Measurements from ENCODE around the gene KLHL6. TPM values are rescaled to one million over a fixed set of nuclear protein-coding genes. Genes with fewer than 3 reads are reported as not detected.
"Not testable (repeated sequence)": the region's sequence is repeated elsewhere in the genome, so short reads cannot be mapped to it uniquely, and the experiment has no call there.

KLHL6 gene
- total and polyA plus RNA-seq, 10 of the 15 experiments (the other 5 are each of a cell fraction or from before 2014, with no cell fraction given) = 4.0 to 91.8 (median 24.4) TPM

GRCh38 chr3:183442994-183443393, 112.5 kb downstream of the KLHL6 start (continued):
- TF ChIP-seq, protein P1, sequence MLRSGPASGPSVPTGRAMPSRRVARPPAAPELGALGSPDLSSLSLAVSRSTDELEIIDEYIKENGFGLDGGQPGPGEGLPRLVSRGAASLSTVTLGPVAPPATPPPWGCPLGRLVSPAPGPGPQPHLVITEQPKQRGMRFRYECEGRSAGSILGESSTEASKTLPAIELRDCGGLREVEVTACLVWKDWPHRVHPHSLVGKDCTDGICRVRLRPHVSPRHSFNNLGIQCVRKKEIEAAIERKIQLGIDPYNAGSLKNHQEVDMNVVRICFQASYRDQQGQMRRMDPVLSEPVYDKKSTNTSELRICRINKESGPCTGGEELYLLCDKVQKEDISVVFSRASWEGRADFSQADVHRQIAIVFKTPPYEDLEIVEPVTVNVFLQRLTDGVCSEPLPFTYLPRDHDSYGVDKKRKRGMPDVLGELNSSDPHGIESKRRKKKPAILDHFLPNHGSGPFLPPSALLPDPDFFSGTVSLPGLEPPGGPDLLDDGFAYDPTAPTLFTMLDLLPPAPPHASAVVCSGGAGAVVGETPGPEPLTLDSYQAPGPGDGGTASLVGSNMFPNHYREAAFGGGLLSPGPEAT (IDR thresholded peaks at IDR 0.05; ENCODE audit: low read depth) = no peak
- no peak for TF ChIP-seq NRF1 (conservative IDR thresholded peaks at IDR 0.05; ENCODE audit: low read depth, low read length)

- H4K20me1 ChIP-seq (ENCODE audit: control insufficient read depth, insufficient read depth); intact Hi-C loops (cut with micrococcal nuclease; ENCODE audit: unreplicated experiment); RAD21 ChIA-PET (ENCODE audit: unreplicated experiment); H3K27ac ChIP-seq (ENCODE audit: control insufficient read depth, insufficient read depth); ATAC-seq; BruUV-seq (replicated peaks); H3K79me2 ChIP-seq (ENCODE audit: control insufficient read depth, insufficient read depth, low read length); H3K36me3 ChIP-seq (ENCODE audit: control insufficient read depth in 2 of 2, insufficient read depth in 2 of 2, low read length in 1 of 2); FAIRE-seq; POLR2A ChIA-PET; H3K4me2 ChIP-seq (ENCODE audit: control insufficient read depth, insufficient read depth); H3K9ac ChIP-seq (ENCODE audit: control insufficient read depth, insufficient read depth, low read length); DNase-seq (ENCODE audit: low read depth, low spot score); H2AFZ ChIP-seq (ENCODE audit: control insufficient read depth, low read depth, low read length); H3K27me3 ChIP-seq (replicated peaks in 1 of 2; ENCODE audit: control insufficient read depth in 2 of 2, insufficient read depth in 2 of 2, low read length in 1 of 2); H3K4me3 ChIP-seq; in situ Hi-C loops (cut with MboI): not testable (repeated sequence)
- Histone ChIP-seq H3K9me3 (replicated peaks; ENCODE audit: control insufficient read depth, insufficient read depth, low read length) (peaks cover 10% of the 10 kb centered on the region), H3K4me1 (ENCODE audit: control insufficient read depth, insufficient read depth, low read length) (peaks cover 27% of the 10 kb centered on the region)
- ChIA-PET SMC1A (ENCODE audit: uncharacterized antibody, unreplicated experiment) (interaction anchor here (0.6 to 1.7 kb wide), 2 partner anchors 29 to 30 kb away, joined by 3 to 6 read pairs; no protein-coding TSS in a partner anchor), CTCF (interaction anchor here (0.7 to 1.0 kb wide), 2 partner anchors 9 to 164 kb away, joined by 3 read pairs; no protein-coding TSS in a partner anchor)
- WGBS (ENCODE audit: insufficient coverage, insufficient replicate concordance, low lambda C conversion rate, missing lambda C conversion rate) = no CpG with 5 or more reads among the region's 3 CpGs
Observed at GRCh38 chr3:183440521-183440920, 115.0 kb downstream of the KLHL6 start.

- ChIA-PET SMC1A (ENCODE audit: uncharacterized antibody, unreplicated experiment) (interaction anchor here (1.7 kb wide), 1 partner anchor 28 kb away, joined by 6 read pairs; no protein-coding TSS in a partner anchor), POLR2A (no interaction called here), CTCF (interaction anchor here (1.0 kb wide), 1 partner anchor 10 kb away, joined by 3 read pairs; no protein-coding TSS in a partner anchor), RAD21 (ENCODE audit: unreplicated experiment) (no interaction called here)
- intact Hi-C loops (cut with micrococcal nuclease; ENCODE audit: unreplicated experiment) = no loop called here
- H3K79me2 ChIP-seq (ENCODE audit: control insufficient read depth, insufficient read depth, low read length) = no peaks in the 10 kb centered on the region
- H2AFZ ChIP-seq (ENCODE audit: control insufficient read depth, low read depth, low read length) = no peak overlapping the region
- 63% methylated on average over 3 of the region's 3 CpGs for WGBS (ENCODE audit: insufficient coverage, insufficient replicate concordance, low lambda C conversion rate, missing lambda C conversion rate)
- DNase-seq (ENCODE audit: low read depth, low spot score) (no peak), ATAC-seq (no peak), FAIRE-seq (no peak)
- H3K4me2 ChIP-seq (ENCODE audit: control insufficient read depth, insufficient read depth) = no peak overlapping the region
- no peaks in the 10 kb centered on the region for H3K27me3 ChIP-seq (replicated peaks in 1 of 2; ENCODE audit: control insufficient read depth in 2 of 2, insufficient read depth in 2 of 2, low read length in 1 of 2)
- H3K4me1 ChIP-seq (ENCODE audit: control insufficient read depth, insufficient read depth, low read length) = peaks cover 29% of the 10 kb centered on the region
- H3K9me3 ChIP-seq (replicated peaks; ENCODE audit: control insufficient read depth, insufficient read depth, low read length) = peaks cover 10% of the 10 kb centered on the region
- no peak overlapping the region for H3K4me3 ChIP-seq
- H3K36me3 ChIP-seq (ENCODE audit: control insufficient read depth in 2 of 2, insufficient read depth in 2 of 2, low read length in 1 of 2) = no peaks in the 10 kb centered on the region
- H4K20me1 ChIP-seq (ENCODE audit: control insufficient read depth, insufficient read depth) = no peaks in the 10 kb centered on the region
- in situ Hi-C loops (cut with MboI) = no loop called here
- H3K27ac ChIP-seq (ENCODE audit: control insufficient read depth, insufficient read depth) = no peak overlapping the region
- no peak overlapping the region for H3K9ac ChIP-seq (ENCODE audit: control insufficient read depth, insufficient read depth, low read length)
- no TSS peak for BruUV-seq (replicated peaks)
- no peak for TF ChIP-seq SUZ12 (IDR thresholded peaks at IDR 0.05; ENCODE audit: unreplicated experiment)
- TF ChIP-seq TCF3 (IDR thresholded peaks at IDR 0.05; ENCODE audit: borderline replicate concordance, insufficient read depth, low read depth, low read length) = no peak
- TF ChIP-seq, protein P2, sequence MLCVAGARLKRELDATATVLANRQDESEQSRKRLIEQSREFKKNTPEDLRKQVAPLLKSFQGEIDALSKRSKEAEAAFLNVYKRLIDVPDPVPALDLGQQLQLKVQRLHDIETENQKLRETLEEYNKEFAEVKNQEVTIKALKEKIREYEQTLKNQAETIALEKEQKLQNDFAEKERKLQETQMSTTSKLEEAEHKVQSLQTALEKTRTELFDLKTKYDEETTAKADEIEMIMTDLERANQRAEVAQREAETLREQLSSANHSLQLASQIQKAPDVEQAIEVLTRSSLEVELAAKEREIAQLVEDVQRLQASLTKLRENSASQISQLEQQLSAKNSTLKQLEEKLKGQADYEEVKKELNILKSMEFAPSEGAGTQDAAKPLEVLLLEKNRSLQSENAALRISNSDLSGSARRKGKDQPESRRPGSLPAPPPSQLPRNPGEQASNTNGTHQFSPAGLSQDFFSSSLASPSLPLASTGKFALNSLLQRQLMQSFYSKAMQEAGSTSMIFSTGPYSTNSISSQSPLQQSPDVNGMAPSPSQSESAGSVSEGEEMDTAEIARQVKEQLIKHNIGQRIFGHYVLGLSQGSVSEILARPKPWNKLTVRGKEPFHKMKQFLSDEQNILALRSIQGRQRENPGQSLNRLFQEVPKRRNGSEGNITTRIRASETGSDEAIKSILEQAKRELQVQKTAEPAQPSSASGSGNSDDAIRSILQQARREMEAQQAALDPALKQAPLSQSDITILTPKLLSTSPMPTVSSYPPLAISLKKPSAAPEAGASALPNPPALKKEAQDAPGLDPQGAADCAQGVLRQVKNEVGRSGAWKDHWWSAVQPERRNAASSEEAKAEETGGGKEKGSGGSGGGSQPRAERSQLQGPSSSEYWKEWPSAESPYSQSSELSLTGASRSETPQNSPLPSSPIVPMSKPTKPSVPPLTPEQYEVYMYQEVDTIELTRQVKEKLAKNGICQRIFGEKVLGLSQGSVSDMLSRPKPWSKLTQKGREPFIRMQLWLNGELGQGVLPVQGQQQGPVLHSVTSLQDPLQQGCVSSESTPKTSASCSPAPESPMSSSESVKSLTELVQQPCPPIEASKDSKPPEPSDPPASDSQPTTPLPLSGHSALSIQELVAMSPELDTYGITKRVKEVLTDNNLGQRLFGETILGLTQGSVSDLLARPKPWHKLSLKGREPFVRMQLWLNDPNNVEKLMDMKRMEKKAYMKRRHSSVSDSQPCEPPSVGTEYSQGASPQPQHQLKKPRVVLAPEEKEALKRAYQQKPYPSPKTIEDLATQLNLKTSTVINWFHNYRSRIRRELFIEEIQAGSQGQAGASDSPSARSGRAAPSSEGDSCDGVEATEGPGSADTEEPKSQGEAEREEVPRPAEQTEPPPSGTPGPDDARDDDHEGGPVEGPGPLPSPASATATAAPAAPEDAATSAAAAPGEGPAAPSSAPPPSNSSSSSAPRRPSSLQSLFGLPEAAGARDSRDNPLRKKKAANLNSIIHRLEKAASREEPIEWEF (IDR thresholded peaks at IDR 0.05; ENCODE audit: insufficient replicate concordance, low read depth, low read length) = no peak
- no peak for TF ChIP-seq MEF2B (IDR thresholded peaks at IDR 0.05; ENCODE audit: partially characterized antibody, poor library complexity, severe bottlenecking)
- no peak for TF ChIP-seq ZBED1 (IDR thresholded peaks at IDR 0.05; ENCODE audit: borderline replicate concordance)
- no peak for TF ChIP-seq MTA3 (IDR thresholded peaks at IDR 0.05; ENCODE audit: borderline replicate concordance, low read length)
Observed at GRCh38 chr3:183439515-183439914, 116.0 kb downstream of the KLHL6 start.
